Calu3 (cell line): ENCODE results near the gene CDKAL1. TPM values are rescaled to one million over a fixed set of nuclear protein-coding genes. Genes with fewer than 3 reads are reported as not detected.

ENCODE experiments used
- BruUV-seq: library from RNA; stranded (reverse); fragments of 400-500 nt; replicated peaks from 2 replicates; lab custom pipeline; 2021; lab: Mats Ljungman, UMichigan
- CTCF ChIA-PET: fragments of 300-600 bp; sonication (Branson Sonifier 250); formaldehyde crosslinking; loops from one replicate; lab custom pipeline; 2022; ENCODE audit warnings: antibody characterized with exemption; lab: Charles Lee
- DNase-seq: peaks from one replicate; pipeline ENCODE4 v3.0.0; 2022
- H3K27ac Mint-ChIP-seq: one replicate; pipeline ENCODE4 v1.8.0; 2022; ENCODE audit warnings: mixed read lengths; ENCODE audit not compliant: unreplicated experiment
- H3K27me3 Mint-ChIP-seq: one replicate; pipeline ENCODE4 v1.8.0; 2022; ENCODE audit warnings: mixed read lengths; ENCODE audit not compliant: unreplicated experiment
- H3K36me3 Mint-ChIP-seq: one replicate; pipeline ENCODE4 v1.8.0; 2022; ENCODE audit warnings: mild to moderate bottlenecking, moderate library complexity, mixed read lengths; ENCODE audit not compliant: insufficient read depth, unreplicated experiment
- H3K4me1 Mint-ChIP-seq: one replicate; pipeline ENCODE4 v1.8.0; 2022; ENCODE audit warnings: mild to moderate bottlenecking, low read depth, mixed read lengths; ENCODE audit not compliant: unreplicated experiment
- H3K4me3 Mint-ChIP-seq: one replicate; pipeline ENCODE4 v1.8.0; 2022; ENCODE audit warnings: mild to moderate bottlenecking, low read depth, moderate library complexity, mixed read lengths; ENCODE audit not compliant: unreplicated experiment
- H3K9me3 Mint-ChIP-seq: one replicate; pipeline ENCODE4 v1.8.0; 2022; ENCODE audit warnings: low read depth, mixed read lengths; ENCODE audit not compliant: unreplicated experiment
- intact Hi-C: fragments of 100-400 bp; cut with micrococcal nuclease; formaldehyde crosslinking; loops from one replicate; pipeline ENCODE4 v1.10.0; 2022; ENCODE audit not compliant: unreplicated experiment
- total RNA-seq: library from RNA; stranded (reverse); gene quantifications from 2 replicates; pipeline ENCODE4 v1.2.3, GENCODE V29; 2022
- TF ChIP-seq, protein P1 (sequence below): fragments of 200-600 bp; IDR thresholded peaks from one replicate; pipeline ENCODE4 v1.8.0; 2022; ENCODE audit warnings: antibody characterized with exemption; ENCODE audit not compliant: unreplicated experiment

CDKAL1 gene
- total RNA-seq, 1 experiment from 2014 or later, result 39.6 TPM

- no peaks in the 10 kb centered on the region for H3K9me3 Mint-ChIP-seq
- BruUV-seq, result no TSS peak
- DNase-seq, result no peak
- intact Hi-C loops, result no loop called here
- H3K4me1 Mint-ChIP-seq, result peaks cover 25% of the 10 kb centered on the region
- CTCF ChIA-PET, result no interaction called here
- TF ChIP-seq, protein P1, sequence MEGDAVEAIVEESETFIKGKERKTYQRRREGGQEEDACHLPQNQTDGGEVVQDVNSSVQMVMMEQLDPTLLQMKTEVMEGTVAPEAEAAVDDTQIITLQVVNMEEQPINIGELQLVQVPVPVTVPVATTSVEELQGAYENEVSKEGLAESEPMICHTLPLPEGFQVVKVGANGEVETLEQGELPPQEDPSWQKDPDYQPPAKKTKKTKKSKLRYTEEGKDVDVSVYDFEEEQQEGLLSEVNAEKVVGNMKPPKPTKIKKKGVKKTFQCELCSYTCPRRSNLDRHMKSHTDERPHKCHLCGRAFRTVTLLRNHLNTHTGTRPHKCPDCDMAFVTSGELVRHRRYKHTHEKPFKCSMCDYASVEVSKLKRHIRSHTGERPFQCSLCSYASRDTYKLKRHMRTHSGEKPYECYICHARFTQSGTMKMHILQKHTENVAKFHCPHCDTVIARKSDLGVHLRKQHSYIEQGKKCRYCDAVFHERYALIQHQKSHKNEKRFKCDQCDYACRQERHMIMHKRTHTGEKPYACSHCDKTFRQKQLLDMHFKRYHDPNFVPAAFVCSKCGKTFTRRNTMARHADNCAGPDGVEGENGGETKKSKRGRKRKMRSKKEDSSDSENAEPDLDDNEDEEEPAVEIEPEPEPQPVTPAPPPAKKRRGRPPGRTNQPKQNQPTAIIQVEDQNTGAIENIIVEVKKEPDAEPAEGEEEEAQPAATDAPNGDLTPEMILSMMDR, result no peak
- no peak overlapping the region for H3K27ac Mint-ChIP-seq
- H3K36me3 Mint-ChIP-seq, result no peaks in the 10 kb centered on the region
- no peaks in the 10 kb centered on the region for H3K27me3 Mint-ChIP-seq
- H3K4me3 Mint-ChIP-seq, result no peak overlapping the region
Observed at GRCh38 chr6:20932284-20932683, 398.0 kb downstream of the CDKAL1 start.

DNA sequence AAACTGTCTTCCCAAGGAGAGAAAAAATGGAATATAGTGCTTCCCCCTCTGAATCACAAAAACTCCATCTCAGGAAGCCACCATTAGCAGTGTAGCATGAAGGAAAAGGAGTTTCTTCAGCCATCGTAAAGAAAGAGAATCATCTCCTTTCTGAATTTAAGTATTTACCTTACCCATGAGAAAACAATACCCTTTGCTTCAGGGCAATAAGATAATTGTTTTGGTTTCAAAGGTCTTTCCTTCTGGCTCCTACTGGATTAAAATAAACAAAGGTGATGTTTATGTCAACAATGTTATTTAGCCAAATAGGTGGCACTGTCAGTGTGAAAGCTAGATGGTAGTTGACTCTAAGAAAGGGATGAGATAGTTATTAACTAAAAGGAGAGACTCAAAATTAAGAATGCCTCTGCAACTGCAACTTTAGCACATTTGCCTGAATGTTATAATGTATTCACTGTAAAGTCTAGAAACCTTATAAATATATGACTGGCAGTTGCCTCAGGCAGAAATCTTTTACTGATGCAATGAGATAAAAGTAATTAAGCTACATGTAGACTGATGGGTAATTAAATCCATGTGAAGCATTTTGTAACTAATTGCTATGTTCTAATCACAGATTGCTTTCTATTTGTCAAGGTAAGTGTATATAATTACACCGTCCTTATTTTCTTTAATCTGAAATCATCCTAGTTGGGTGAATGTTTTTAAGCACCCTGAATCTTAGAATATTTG lies 399.0 kb downstream of the CDKAL1 start:
- DNase-seq, result no peak
- no peak overlapping the region for H3K27ac Mint-ChIP-seq
- H3K9me3 Mint-ChIP-seq, result no peaks in the 10 kb centered on the region
- peaks cover 25% of the 10 kb centered on the region for H3K4me1 Mint-ChIP-seq
- no peaks in the 10 kb centered on the region for H3K36me3 Mint-ChIP-seq
- CTCF ChIA-PET, result interaction anchor here (1.0 kb wide), 1 partner anchor 22 kb away, joined by 4 read pairs; no protein-coding TSS in a partner anchor
- intact Hi-C loops, result no loop called here
- H3K27me3 Mint-ChIP-seq, result no peaks in the 10 kb centered on the region
- TF ChIP-seq, protein P1, result no peak
- no TSS peak for BruUV-seq
- no peak overlapping the region for H3K4me3 Mint-ChIP-seq

- no peak overlapping the region for H3K4me3 Mint-ChIP-seq
- H3K27me3 Mint-ChIP-seq, result no peaks in the 10 kb centered on the region
- CTCF ChIA-PET, result no interaction called here
- no peak for DNase-seq
- H3K27ac Mint-ChIP-seq, result no peak overlapping the region
- peaks cover 28% of the 10 kb centered on the region for H3K4me1 Mint-ChIP-seq
- BruUV-seq, result no TSS peak
- no peaks in the 10 kb centered on the region for H3K9me3 Mint-ChIP-seq
- no peaks in the 10 kb centered on the region for H3K36me3 Mint-ChIP-seq
- intact Hi-C loops, result no loop called here
- TF ChIP-seq, protein P1, result no peak
Observed at GRCh38 chr6:20936949-20937348, 402.7 kb downstream of the CDKAL1 start.

- Mint-ChIP-seq H3K4me3 (no peak overlapping the region), H3K36me3 (no peaks in the 10 kb centered on the region), H3K27me3 (no peaks in the 10 kb centered on the region), H3K27ac (no peak overlapping the region), H3K4me1 (peaks cover 13% of the 10 kb centered on the region), H3K9me3 (peaks cover 8% of the 10 kb centered on the region)
- DNase-seq, result no peak
- BruUV-seq, result no TSS peak
- intact Hi-C loops, result no loop called here
- CTCF ChIA-PET, result interaction anchor here (0.9 kb wide), 1 partner anchor 30 kb away, joined by 3 read pairs; no protein-coding TSS in a partner anchor
- TF ChIP-seq, protein P1, result no peak
Observed at GRCh38 chr6:20939161-20939775, 405.0 kb downstream of the CDKAL1 start.
